ENCODE results near the gene ZG16B. TPM values are rescaled to one million over a fixed set of nuclear protein-coding genes. Genes with fewer than 3 reads are reported as not detected.

The ZG16B gene
- total RNA-seq, 1 experiment from 2014 or later, result not detected

GRCh38 chr16:2803545-2804195, 26.4 kb upstream of the ZG16B start:
- in situ Hi-C loops (cut with HindIII; ENCODE audit: low sequenced_read_pairs), result no loop called here
- DNase-seq (ENCODE audit: low spot score), result no peak

- DNase-seq (ENCODE audit: low spot score), result no peak
- in situ Hi-C loops (cut with HindIII; ENCODE audit: low sequenced_read_pairs), result no loop called here
Observed at GRCh38 chr16:2804728-2805127, 25.4 kb upstream of the ZG16B start.

- no peak for DNase-seq (ENCODE audit: low spot score)
- in situ Hi-C loops (cut with HindIII; ENCODE audit: low sequenced_read_pairs), result no loop called here
Observed at GRCh38 chr16:2806286-2806685, 23.8 kb upstream of the ZG16B start.

DNA sequence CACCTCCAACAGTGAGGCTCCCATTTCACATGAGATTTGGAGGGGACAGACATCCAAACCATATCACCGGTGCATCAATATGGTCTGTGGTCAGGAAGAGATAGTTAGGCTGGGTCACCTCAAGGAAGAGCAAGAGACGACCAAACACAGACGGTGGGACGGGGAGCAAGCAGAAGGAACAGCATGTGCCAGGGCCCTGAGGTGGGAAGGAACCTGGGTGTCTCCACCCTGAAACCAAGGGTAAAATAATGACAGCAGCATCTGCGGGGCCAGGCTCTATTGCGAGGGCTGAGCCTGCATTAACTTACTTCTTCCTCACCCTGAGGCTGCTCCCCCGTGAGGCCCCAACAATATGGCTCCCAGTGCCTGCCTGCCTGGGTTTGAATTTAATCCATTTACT, 21.9 kb upstream of the ZG16B start:
- in situ Hi-C loops (cut with HindIII; ENCODE audit: low sequenced_read_pairs), result no loop called here
- no peak for DNase-seq (ENCODE audit: low spot score)

DNA sequence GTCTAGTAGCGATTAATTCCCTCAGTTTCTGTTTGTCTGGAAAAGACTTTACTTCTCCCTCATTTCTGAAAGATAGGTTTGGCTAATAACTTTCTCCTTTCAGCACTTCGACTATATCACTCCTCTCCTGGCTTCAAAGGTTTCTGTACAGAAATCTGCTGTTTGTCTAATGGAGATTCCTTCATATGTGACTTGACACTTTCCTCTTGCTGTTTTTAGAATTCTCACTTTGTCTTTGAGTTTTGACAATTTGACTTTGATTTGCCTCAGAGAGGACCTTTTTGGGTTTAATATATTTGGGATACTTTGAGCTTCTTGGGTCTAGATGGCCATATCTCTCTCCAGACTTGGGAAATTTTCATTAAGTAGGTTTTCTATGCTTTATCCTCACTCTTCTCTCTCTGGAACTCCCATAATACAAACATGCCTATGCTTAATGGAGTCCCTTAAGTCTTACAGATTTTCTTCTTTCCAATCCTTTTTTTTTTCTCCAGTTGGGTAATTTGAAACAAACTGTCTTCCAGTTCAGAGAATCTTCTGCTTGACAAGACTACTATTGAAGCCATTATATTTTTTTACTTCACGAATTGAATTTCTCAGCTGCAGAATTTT, 20.8 kb upstream of the ZG16B start:
- in situ Hi-C loops (cut with HindIII; ENCODE audit: low sequenced_read_pairs), result no loop called here
- DNase-seq (ENCODE audit: low spot score), result no peak

DNA sequence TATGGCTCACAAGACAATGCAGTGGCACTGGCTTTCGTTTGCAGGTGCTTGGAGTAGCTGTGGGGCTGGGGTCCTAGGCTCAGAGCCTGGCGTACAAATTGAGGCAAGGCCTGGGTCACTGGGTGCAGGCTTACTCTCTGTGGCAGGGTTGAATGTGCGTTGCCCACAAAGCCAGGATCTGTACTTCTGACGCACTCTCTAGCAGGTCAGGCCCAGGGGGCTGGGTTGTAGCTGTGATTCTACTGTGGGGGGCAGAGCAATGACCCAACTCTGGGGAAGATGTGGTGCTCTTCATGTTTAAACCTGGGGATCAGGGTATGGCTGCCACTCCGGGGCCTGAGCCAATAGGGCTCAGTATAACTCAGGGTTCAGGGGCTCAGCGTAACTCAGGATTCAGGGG, 19.5 kb upstream of the ZG16B start:
- no peak for DNase-seq (ENCODE audit: low spot score)
- in situ Hi-C loops (cut with HindIII; ENCODE audit: low sequenced_read_pairs), result no loop called here

GRCh38 chr16:2811703-2812471, 18.2 kb upstream of the ZG16B start:
- in situ Hi-C loops (cut with HindIII; ENCODE audit: low sequenced_read_pairs), result no loop called here
- no peak for DNase-seq (ENCODE audit: low spot score)

DNA sequence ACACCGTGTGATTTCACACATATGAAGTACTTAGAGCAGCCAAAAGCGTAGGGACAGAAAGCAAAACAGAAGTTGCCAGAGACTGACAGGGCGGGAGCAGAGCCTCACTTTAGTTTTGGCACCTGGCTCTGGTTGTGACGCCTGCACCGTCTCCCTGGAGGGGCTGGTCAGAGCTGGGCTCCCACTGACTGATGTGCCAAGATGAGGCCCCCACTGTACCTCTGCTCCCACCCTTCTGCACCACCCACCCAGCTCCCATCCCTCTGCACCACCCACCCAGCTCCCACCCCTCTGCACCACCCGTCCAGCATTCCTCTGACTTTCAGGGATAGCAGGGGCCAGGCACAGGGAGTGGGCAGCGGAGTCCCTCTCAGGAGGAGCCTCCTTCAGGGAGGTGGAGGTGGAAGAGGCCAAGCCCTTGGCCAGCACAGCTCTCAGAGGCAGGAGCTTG, 16.3 kb upstream of the ZG16B start:
- no peak for DNase-seq (ENCODE audit: low spot score)
- in situ Hi-C loops (cut with HindIII; ENCODE audit: low sequenced_read_pairs), result no loop called here

- in situ Hi-C loops (cut with HindIII; ENCODE audit: low sequenced_read_pairs), result no loop called here
- no peak for DNase-seq (ENCODE audit: low spot score)
Observed at GRCh38 chr16:2814551-2815298, 15.4 kb upstream of the ZG16B start.

DNA sequence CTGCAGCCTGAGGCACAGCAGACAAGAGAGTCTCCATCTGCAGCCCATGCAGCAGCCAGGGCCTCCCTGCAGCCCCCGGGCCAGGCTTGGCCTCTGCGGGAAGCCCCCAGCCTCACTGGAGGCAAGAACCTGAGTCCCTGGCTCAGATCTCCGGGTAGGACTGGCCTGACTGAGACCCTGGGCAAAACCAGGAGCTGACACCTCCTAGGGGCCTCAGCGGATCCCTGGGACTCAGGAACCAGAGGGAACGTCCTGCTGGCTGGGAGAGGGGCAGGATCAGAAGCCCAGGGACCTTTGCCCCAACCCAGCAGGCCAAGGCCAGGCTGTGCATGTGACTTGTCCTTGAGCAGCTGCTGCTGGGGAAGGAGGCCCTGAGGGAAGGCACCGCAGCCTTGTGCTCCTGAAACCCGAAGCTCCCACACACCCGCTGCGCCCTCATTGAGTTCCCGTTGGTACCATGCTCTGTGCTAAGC, 14.8 kb upstream of the ZG16B start:
- no peak for DNase-seq (ENCODE audit: low spot score)
- in situ Hi-C loops (cut with HindIII; ENCODE audit: low sequenced_read_pairs), result no loop called here

GRCh38 chr16:2816751-2817339, 13.3 kb upstream of the ZG16B start, which contains the start of gene PRSS21:
Gene PRSS21, plus strand, starts transcription at chr16:2817237. Its CDS starts 32 bp downstream, at chr16:2817269.
- DNase-seq (ENCODE audit: low spot score), result no peak
- in situ Hi-C loops (cut with HindIII; ENCODE audit: low sequenced_read_pairs), result no loop called here

GRCh38 chr16:2817340-2818271, 12.5 kb upstream of the ZG16B start:
- in situ Hi-C loops (cut with HindIII; ENCODE audit: low sequenced_read_pairs), result no loop called here
- no peak for DNase-seq (ENCODE audit: low spot score)

- in situ Hi-C loops (cut with HindIII; ENCODE audit: low sequenced_read_pairs), result no loop called here
- DNase-seq (ENCODE audit: low spot score), result no peak
Observed at GRCh38 chr16:2818272-2818876, 11.7 kb upstream of the ZG16B start.

- DNase-seq (ENCODE audit: low spot score), result no peak
- in situ Hi-C loops (cut with HindIII; ENCODE audit: low sequenced_read_pairs), result no loop called here
Observed at GRCh38 chr16:2819179-2819938, 10.7 kb upstream of the ZG16B start.

GRCh38 chr16:2819939-2820835, 9.9 kb upstream of the ZG16B start:
- no peak for DNase-seq (ENCODE audit: low spot score)
- in situ Hi-C loops (cut with HindIII; ENCODE audit: low sequenced_read_pairs), result no loop called here

- in situ Hi-C loops (cut with HindIII; ENCODE audit: low sequenced_read_pairs), result no loop called here
- DNase-seq (ENCODE audit: low spot score), result no peak
Observed at GRCh38 chr16:2820836-2821486, 9.1 kb upstream of the ZG16B start.

Data from G401 (cell line).